PFSK-1 (cell line): ENCODE data around the gene ADAMTS17.

Source experiments
- FOXP2 ChIP-seq: optimal IDR thresholded peaks from 2 replicates; pipeline ENCODE3; 2011; ENCODE audit warnings: borderline replicate concordance, control low read depth, inconsistent platforms; ENCODE audit not compliant: insufficient read depth; ENCODE audit errors: extremely low read length, extremely low read depth
- POLR2AphosphoS5 ChIP-seq: IDR thresholded peaks from 2 replicates; pipeline ENCODE4 v1.6.1; 2012; ENCODE audit warnings: low read depth, mild to moderate bottlenecking, control low read depth, low read length, moderate library complexity
- REST ChIP-seq, 2 experiments: IDR thresholded peaks; 2 replicates each; pipeline versions ENCODE4 v1.6.1 to v1.8.0; 2011 to 2012; ENCODE audit warnings: low read depth in 2 of 2, low read length in 2 of 2, control low read depth in 1 of 2, inconsistent platforms in 1 of 2, mild to moderate bottlenecking in 1 of 2, moderate library complexity in 1 of 2; ENCODE audit not compliant: insufficient read depth in 1 of 2
- SIN3A ChIP-seq: IDR thresholded peaks from 2 replicates; pipeline ENCODE4 v1.6.1; 2012; ENCODE audit warnings: mild to moderate bottlenecking, low read length, moderate library complexity, borderline replicate concordance; ENCODE audit not compliant: insufficient read depth
- TAF1 ChIP-seq: IDR thresholded peaks from 2 replicates; pipeline ENCODE4 v1.6.1; 2012; ENCODE audit warnings: low read length, control low read depth, borderline replicate concordance; ENCODE audit not compliant: insufficient read depth

GRCh38 chr15:100210338-100210737, 131.4 kb downstream of the ADAMTS17 start:
- TF ChIP-seq TAF1: no peak
- TF ChIP-seq POLR2AphosphoS5: no peak
- no peak for TF ChIP-seq SIN3A
- no peak for TF ChIP-seq REST (IDR thresholded peaks at IDR 0.05; ENCODE audit: insufficient read depth in 1 of 2, low read depth in 2 of 2, low read length in 2 of 2)
- no peak for TF ChIP-seq FOXP2
